ENCODE data around the gene CFLAR.

CFLAR gene

GRCh38 chr2:201118961-201119854 lies 3.2 kb downstream of the CFLAR start:
- DNase-seq (ENCODE audit: low spot score): no peak
- TF ChIP-seq CTCF (IDR thresholded peaks at IDR 0.05; ENCODE audit: extremely low read depth, missing control alignments): no peak

DNA sequence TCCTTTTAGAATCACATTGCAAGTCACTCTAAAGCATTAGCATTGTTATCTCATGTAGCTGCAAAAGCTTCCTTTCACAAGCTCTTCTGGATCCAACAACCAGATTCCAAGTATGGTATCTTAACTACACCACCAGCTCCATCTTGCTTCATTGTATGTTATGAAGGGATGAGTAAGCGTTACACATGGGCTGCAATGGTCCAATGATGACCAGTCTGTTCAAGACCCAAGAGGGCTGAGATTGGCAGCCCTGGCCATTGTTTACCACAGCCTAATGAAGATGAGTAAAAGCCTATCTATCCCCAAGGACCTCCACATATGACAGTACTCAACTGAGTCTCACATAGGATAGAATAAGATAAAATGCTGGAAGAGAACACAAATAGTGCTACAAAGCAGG lies 6.3 kb downstream of the CFLAR start:
- no peak for TF ChIP-seq CTCF (IDR thresholded peaks at IDR 0.05; ENCODE audit: extremely low read depth, missing control alignments)
- no peak for DNase-seq (ENCODE audit: low spot score)

GRCh38 chr2:201126308-201127151 lies 10.6 kb downstream of the CFLAR start:
- TF ChIP-seq CTCF (IDR thresholded peaks at IDR 0.05; ENCODE audit: extremely low read depth, missing control alignments): no peak
- no peak for DNase-seq (ENCODE audit: low spot score)

DNA sequence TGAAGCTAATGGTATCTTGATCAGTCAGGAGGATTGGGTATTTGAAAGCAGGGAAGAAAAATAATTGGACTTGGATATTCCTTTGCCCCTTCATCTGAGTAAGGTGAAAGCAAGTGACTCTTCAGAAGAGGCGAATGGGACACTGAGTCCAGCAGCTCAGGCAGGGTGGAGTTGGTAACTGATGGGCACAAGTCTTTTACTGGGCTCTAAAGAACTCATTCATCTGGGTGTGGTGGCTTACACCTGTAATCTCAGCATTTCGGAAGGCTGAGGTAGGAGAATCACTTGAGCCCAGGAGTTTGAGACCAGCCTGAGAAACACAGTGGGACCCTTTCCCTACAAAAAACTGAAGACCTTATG lies 11.2 kb downstream of the CFLAR start:
- DNase-seq (ENCODE audit: low spot score): no peak
- no peak for TF ChIP-seq CTCF (IDR thresholded peaks at IDR 0.05; ENCODE audit: extremely low read depth, missing control alignments)

- no peak for DNase-seq (ENCODE audit: low spot score)
- TF ChIP-seq CTCF (IDR thresholded peaks at IDR 0.05; ENCODE audit: extremely low read depth, missing control alignments): no peak
Measured at GRCh38 chr2:201127570-201127969, 11.6 kb downstream of the CFLAR start.

GRCh38 chr2:201128033-201128432 lies 12.1 kb downstream of the CFLAR start:
- TF ChIP-seq CTCF (IDR thresholded peaks at IDR 0.05; ENCODE audit: extremely low read depth, missing control alignments): no peak
- no peak for DNase-seq (ENCODE audit: low spot score)

- DNase-seq (ENCODE audit: low spot score): peak; percentile 49
Measured at GRCh38 chr2:201128933-201129505, 13.1 kb downstream of the CFLAR start.

More at GRCh38 chr2:201128933-201129505, 13.1 kb downstream of the CFLAR start:
- no peak for TF ChIP-seq CTCF (IDR thresholded peaks at IDR 0.05; ENCODE audit: extremely low read depth, missing control alignments)
